ENCODE measurements around the gene ADAMTS20.

Gene ADAMTS20

DNA sequence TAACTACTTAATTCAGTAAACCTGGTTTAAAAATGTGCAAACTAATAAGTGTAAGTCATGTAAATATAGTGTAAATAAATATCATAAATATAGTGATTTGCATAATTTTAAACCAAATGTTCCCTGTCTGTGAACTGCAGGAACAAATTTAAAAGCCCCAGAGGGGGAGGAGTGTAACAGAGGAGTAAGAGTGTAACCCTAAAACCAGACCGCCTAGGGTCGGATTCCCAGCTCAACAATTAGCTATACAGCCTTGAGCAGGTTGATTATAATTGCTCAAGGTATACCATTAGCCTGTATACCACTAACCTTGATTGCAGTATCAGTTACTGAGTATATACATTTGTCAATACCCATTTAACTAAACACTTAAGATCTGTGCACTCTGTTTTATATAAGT is 218.4 kb downstream of the ADAMTS20 start:
- H3K4me1 ChIP-seq, result peaks cover 2% of the 10 kb centered on the region
- no peaks in the 10 kb centered on the region for H3K27me3 ChIP-seq (ENCODE audit: low read depth)
- in situ Hi-C loops (cut with MboI; ENCODE audit: low sequenced_read_pairs), result no loop called here
- no peak overlapping the region for H3K4me3 ChIP-seq
- no peaks in the 10 kb centered on the region for H3K36me3 ChIP-seq (replicated peaks)
- no peaks in the 10 kb centered on the region for H3K9me3 ChIP-seq
- no peak for DNase-seq (ENCODE audit: low spot score in 2 of 2)

DNA sequence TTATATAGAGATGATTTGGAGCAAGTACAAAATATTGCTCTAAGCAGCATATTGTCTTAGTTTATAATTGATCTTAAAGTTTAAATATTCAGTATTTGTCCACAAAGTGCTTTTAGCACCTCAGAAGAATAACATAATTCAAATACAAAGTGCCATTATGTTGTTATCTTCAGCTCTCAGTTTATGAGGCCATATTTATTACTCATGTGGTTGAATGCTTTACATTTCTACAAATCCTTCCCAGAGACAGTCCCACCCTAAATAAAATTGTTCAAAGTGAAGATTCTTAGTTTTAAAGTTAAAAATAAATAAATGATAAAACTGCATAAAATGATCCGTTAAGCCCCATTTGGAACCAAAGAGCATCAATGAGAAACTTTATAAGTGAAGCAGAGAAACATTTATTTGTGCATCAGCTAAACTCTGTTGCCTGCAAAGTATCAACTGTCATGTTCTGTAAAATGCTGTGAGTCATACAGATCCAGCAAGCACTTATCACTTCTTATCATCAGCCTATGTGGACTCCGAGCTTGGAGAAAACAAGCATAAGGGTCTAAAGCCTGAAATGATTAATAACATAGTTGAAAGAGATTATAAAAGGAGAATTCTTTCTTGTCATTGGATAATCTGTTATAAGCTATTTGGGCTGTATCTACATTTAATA is 218.9 kb downstream of the ADAMTS20 start:
- in situ Hi-C loops (cut with MboI; ENCODE audit: low sequenced_read_pairs), result no loop called here
- Histone ChIP-seq H3K27me3 (ENCODE audit: low read depth) (no peaks in the 10 kb centered on the region), H3K9me3 (no peaks in the 10 kb centered on the region), H3K36me3 (replicated peaks) (no peaks in the 10 kb centered on the region), H3K4me1 (no peaks in the 10 kb centered on the region), H3K4me3 (no peak overlapping the region)
- no peak for DNase-seq (ENCODE audit: low spot score in 2 of 2)

DNA sequence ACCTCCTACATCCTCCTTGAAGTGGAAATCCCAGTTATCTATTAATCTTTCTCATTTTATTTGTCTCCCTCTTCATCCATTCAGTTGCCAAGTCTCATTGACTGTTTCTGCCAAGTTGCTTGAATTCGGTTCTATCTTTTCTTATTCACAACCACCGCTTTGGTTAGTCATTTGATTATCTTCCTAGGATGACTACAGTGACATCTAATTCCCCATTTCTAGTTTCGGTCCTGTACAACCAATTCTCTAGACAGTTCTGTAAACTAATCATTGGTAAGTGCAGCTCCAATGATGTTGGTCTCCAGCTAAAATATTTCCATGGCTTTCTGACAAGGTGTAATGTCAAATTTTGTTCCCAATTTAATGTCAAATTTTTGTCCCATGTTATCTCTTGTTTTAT is 220.1 kb downstream of the ADAMTS20 start:
- no peak for DNase-seq (ENCODE audit: low spot score in 2 of 2)
- in situ Hi-C loops (cut with MboI; ENCODE audit: low sequenced_read_pairs), result no loop called here
- no peaks in the 10 kb centered on the region for H3K27me3 ChIP-seq (ENCODE audit: low read depth)
- no peaks in the 10 kb centered on the region for H3K9me3 ChIP-seq
- no peak overlapping the region for H3K4me3 ChIP-seq
- H3K4me1 ChIP-seq, result no peaks in the 10 kb centered on the region
- no peaks in the 10 kb centered on the region for H3K36me3 ChIP-seq (replicated peaks)

DNA sequence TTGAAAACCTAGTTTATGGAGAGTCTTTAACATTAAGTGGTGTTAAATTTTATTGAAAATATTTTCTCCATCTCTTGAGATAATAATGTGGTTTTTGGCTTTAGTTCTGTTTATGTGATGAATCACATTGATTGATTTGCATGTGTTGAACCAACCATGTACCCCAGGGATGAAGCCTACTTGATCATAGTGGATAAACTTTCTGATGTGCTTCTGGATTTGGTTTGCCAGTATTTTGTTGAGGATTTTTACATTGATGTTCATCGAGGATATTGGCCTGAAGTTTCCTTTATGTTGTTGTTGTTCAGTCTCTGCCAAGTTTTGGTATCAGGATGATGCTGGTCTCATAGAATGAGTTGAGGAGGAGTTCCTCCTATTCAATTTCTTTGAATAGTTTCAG is 222.6 kb downstream of the ADAMTS20 start:
- DNase-seq (ENCODE audit: low spot score in 2 of 2), result no peak
- H3K36me3 ChIP-seq (replicated peaks), result no peaks in the 10 kb centered on the region
- in situ Hi-C loops (cut with MboI; ENCODE audit: low sequenced_read_pairs), result no loop called here
- no peak overlapping the region for H3K4me3 ChIP-seq
- H3K4me1 ChIP-seq, result no peaks in the 10 kb centered on the region
- no peaks in the 10 kb centered on the region for H3K9me3 ChIP-seq
- H3K27me3 ChIP-seq (ENCODE audit: low read depth), result no peaks in the 10 kb centered on the region

DNA sequence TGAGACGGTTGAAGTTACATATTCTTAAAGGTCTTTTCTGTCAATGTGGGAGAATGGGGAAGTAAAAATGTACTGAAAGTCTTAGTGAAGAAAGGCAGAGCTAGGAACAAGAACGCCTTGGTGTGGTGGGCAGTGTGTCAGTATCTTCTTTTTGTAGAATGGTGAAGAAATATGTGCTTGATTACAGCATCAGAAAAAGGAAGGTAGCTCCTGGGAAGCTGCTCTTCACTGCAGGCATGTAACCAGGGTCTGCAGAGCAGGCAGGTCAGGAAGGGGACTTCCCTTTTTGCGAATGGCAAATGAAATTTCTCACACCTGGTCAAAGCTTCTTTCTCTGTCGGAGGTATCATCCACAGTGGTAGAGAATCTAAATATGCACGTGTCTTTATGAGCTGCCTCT is 226.2 kb downstream of the ADAMTS20 start:
- H3K27me3 ChIP-seq (ENCODE audit: low read depth), result no peaks in the 10 kb centered on the region
- no peaks in the 10 kb centered on the region for H3K4me1 ChIP-seq
- in situ Hi-C loops (cut with MboI; ENCODE audit: low sequenced_read_pairs), result no loop called here
- no peak for DNase-seq (ENCODE audit: low spot score in 2 of 2)
- no peaks in the 10 kb centered on the region; the same call in 1 of the 2 replicates for H3K9me3 ChIP-seq
- no peaks in the 10 kb centered on the region for H3K36me3 ChIP-seq (replicated peaks)
- H3K4me3 ChIP-seq, result no peak overlapping the region

DNA sequence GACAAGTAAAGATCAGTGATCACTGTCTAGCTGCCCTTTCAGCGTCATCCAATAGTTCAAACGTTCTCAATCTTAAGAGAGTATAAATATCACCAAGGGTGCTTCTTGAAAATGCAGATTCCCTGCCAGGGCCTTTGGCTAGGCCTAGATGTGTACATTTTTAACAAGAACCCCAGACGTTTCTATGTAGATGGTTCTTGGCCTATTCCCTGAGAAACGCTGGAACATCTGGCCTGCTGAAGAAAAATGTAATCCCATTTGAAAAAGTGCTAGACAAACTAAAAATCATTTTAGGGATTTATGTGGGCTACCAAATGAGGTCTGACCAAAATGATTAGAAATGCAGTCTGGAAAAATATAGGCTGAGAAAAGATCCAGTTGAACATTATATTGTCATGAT is 231.7 kb downstream of the ADAMTS20 start:
- peaks cover 8% of the 10 kb centered on the region; the same call in 1 of the 2 replicates for H3K4me1 ChIP-seq
- no peak overlapping the region for H3K4me3 ChIP-seq
- DNase-seq (ENCODE audit: low spot score in 2 of 2), result no peak
- no peaks in the 10 kb centered on the region; the same call in 1 of the 2 replicates for H3K9me3 ChIP-seq
- no peaks in the 10 kb centered on the region for H3K36me3 ChIP-seq (replicated peaks)
- H3K27me3 ChIP-seq (ENCODE audit: low read depth), result no peaks in the 10 kb centered on the region
- in situ Hi-C loops (cut with MboI; ENCODE audit: low sequenced_read_pairs), result no loop called here

DNA sequence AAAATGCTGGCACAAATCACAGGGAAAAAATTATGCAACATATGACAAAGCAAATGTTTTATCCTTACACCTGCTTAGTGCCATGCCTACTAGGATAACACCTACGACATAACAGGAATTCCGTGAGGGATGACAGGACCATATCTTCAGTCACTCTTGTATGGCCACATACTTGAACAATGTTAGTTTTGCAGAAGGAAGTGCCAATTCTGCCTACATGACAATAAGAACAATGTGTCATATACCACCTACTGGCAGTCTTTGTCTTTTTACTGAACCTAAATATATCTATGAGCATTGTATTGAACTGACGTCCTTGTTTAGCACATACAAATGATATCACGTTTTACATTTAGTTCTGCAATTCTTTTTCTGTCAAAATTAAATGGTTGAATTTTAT is 234.0 kb downstream of the ADAMTS20 start:
- in situ Hi-C loops (cut with MboI; ENCODE audit: low sequenced_read_pairs), result no loop called here

DNA sequence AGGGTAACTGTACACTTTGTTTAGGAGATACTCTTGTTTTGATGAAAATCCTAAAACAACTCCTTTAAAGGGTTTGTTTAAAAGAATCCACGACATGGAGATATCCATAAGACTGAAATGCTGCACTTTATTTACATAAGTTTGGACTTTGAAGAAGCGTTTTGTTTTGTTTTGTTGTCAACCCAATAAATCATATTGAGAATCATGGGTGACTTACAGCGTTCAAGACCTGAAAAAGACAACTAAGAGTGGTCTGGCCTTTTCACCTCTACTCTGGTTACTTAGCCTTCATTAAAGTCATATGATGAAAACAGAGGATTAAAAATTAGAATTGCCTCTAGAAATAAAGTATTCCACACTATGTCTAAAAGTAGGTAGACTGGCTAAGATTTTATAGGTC is 234.8 kb downstream of the ADAMTS20 start:
- Histone ChIP-seq H3K36me3 (replicated peaks) (no peaks in the 10 kb centered on the region), H3K27me3 (ENCODE audit: low read depth) (no peaks in the 10 kb centered on the region), H3K4me1 (peaks cover 8% of the 10 kb centered on the region; the same call in 1 of the 2 replicates), H3K4me3 (no peak overlapping the region), H3K9me3 (no peaks in the 10 kb centered on the region)
- in situ Hi-C loops (cut with MboI; ENCODE audit: low sequenced_read_pairs), result no loop called here
- no peak for DNase-seq (ENCODE audit: low spot score in 2 of 2)

More for the DNA sequence above, 234.0 kb downstream of the ADAMTS20 start:
- Histone ChIP-seq H3K27me3 (ENCODE audit: low read depth) (no peaks in the 10 kb centered on the region), H3K4me1 (peaks cover 8% of the 10 kb centered on the region; the same call in 1 of the 2 replicates), H3K4me3 (no peak overlapping the region), H3K9me3 (no peaks in the 10 kb centered on the region; the same call in 1 of the 2 replicates), H3K36me3 (replicated peaks) (no peaks in the 10 kb centered on the region)
- no peak for DNase-seq (ENCODE audit: low spot score in 2 of 2)

DNA sequence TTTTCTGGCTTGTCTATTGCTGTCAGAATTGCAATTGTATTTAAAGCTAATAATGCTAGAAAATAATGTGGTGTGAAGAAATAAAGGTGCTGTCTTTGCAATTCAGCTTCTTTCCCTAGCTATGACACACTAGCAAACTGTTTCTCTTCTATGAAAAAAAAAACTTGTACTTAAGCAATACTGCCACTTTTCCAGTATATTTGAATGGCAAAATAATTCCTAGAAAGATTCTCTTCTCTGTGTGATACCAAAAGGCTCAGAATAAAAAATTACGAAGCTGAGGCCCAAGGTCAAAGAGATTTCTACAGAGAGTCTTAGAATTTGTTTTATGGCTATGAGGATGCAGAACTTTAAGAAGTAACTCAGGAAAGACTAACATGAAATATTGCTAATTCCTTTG is 235.5 kb downstream of the ADAMTS20 start:
- in situ Hi-C loops (cut with MboI; ENCODE audit: low sequenced_read_pairs), result no loop called here
- Histone ChIP-seq H3K27me3 (ENCODE audit: low read depth) (no peaks in the 10 kb centered on the region), H3K9me3 (no peaks in the 10 kb centered on the region), H3K4me1 (peaks cover 8% of the 10 kb centered on the region; the same call in 1 of the 2 replicates), H3K4me3 (no peak overlapping the region), H3K36me3 (replicated peaks) (no peaks in the 10 kb centered on the region)
- DNase-seq (ENCODE audit: low spot score in 2 of 2), result no peak

DNA sequence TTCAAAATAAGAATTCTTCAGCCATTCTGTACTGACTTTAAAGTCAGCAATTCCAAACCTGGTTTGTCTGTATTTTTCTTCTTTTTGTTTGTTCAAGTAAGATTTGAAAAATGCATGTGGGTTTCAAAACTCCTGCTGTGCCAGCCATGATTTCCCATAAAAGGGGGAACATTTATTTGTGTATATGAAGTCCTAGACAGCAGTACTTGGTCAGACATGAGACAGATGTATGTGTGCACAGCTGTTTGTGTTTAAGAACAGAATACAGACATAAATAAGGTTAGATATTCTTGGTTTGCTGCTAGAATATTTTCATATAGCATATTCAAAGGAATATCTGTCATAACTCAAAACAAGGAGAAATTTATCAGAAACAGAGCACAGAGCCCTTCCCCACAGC is 236.0 kb downstream of the ADAMTS20 start:
- no peaks in the 10 kb centered on the region for H3K36me3 ChIP-seq (replicated peaks)
- H3K27me3 ChIP-seq (ENCODE audit: low read depth), result no peaks in the 10 kb centered on the region
- in situ Hi-C loops (cut with MboI; ENCODE audit: low sequenced_read_pairs), result no loop called here
- H3K9me3 ChIP-seq, result no peaks in the 10 kb centered on the region
- peaks cover 8% of the 10 kb centered on the region; the same call in 1 of the 2 replicates for H3K4me1 ChIP-seq
- H3K4me3 ChIP-seq, result no peak overlapping the region
- no peak for DNase-seq (ENCODE audit: low spot score in 2 of 2)

DNA sequence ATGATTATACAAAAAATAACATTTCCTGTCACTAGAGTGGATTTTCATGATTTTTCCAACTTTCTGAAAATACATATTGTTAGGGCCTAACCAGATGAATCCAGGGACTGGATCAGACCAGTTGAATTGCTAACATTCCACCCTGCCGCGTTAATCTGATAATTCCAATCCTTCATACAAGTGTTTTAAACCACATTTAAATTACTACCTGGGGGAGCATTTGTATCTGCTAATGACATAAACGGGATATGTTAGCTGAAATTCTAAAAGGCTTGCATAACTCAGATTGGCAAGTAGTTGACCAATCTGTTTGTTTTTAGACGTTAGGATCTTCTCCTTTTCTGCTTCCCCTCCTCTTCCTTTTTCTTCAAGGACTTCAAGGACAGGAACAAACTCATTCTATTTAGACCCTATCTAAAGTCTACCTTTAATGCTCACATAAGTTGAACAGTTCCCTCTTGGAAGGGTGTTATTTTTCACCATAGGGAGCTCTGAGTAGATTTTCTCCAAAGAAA is 239.0 kb downstream of the ADAMTS20 start:
- Histone ChIP-seq H3K4me3 (no peak overlapping the region), H3K27me3 (ENCODE audit: low read depth) (no peaks in the 10 kb centered on the region), H3K4me1 (peaks cover 10% of the 10 kb centered on the region), H3K36me3 (replicated peaks) (no peaks in the 10 kb centered on the region), H3K9me3 (no peaks in the 10 kb centered on the region)
- in situ Hi-C loops (cut with MboI; ENCODE audit: low sequenced_read_pairs), result no loop called here
- no peak for DNase-seq (ENCODE audit: low spot score in 2 of 2)

DNA sequence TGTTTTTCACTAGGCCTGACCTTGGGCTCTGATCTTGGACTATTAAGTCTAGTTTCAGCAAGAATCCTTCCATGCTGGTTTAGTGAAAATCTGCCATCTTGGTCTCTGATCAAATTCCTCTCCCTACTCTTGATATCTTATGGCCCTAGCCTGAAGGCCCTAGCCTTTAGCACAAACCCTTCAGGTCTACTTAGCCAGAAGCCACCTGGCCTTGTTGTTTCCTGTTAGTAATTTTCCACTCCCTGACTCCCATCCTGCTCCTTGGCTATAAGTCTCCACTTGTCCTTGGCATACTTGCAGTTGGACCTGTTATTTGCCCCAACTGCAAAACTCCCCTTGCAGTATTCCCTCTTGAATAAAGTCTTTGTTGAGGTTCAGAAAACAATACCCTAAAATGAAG is 241.4 kb downstream of the ADAMTS20 start:
- Histone ChIP-seq H3K36me3 (replicated peaks) (no peaks in the 10 kb centered on the region), H3K9me3 (no peaks in the 10 kb centered on the region), H3K27me3 (ENCODE audit: low read depth) (no peaks in the 10 kb centered on the region), H3K4me1 (peaks cover 2% of the 10 kb centered on the region; the same call in 1 of the 2 replicates), H3K4me3 (no peak overlapping the region)
- in situ Hi-C loops (cut with MboI; ENCODE audit: low sequenced_read_pairs), result no loop called here
- no peak for DNase-seq (ENCODE audit: low spot score in 2 of 2)

DNA sequence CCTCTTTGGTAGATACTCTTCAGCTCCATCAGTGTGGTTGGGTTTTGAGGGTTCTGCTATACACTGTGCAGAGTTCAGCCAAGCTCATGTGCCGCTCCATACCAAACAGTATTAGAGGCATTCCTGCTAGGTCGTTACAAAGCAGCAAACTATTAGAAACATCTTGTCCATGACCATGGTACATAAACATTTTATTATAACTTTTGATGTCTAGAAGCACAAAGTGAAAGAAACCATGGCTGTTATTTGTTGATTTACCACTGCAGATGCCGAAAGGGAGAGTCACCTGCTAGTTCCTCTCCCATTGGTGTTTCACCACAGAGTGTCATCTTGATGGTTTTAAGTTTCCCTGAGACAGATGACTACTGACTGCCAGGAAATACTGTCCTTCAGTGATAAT is 242.0 kb downstream of the ADAMTS20 start:
- H3K27me3 ChIP-seq (ENCODE audit: low read depth), result no peaks in the 10 kb centered on the region
- in situ Hi-C loops (cut with MboI; ENCODE audit: low sequenced_read_pairs), result no loop called here
- no peaks in the 10 kb centered on the region for H3K9me3 ChIP-seq
- H3K36me3 ChIP-seq (replicated peaks), result no peaks in the 10 kb centered on the region
- H3K4me3 ChIP-seq, result no peak overlapping the region
- peaks cover 2% of the 10 kb centered on the region; the same call in 1 of the 2 replicates for H3K4me1 ChIP-seq
- DNase-seq (ENCODE audit: low spot score in 2 of 2), result no peak

DNA sequence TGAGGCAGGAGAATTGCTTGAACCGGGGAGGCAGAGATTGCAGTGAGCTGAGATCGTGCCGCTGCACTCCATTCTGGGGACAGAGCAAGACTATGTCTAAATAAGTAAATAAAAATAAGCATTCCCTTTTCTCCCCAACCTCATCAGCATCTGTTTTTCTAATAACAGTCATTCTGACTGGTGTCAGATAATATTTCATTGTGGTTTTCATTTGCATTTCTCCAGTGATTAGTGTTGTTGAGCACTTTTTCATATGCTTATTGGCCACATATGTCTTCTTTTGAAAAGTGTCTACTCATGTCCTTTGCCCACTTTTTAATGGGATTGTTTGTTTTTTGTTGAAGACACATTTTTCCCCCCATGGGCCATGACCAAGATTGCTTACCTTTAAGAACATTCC is 243.2 kb downstream of the ADAMTS20 start:
- Histone ChIP-seq H3K4me1 (peaks cover 2% of the 10 kb centered on the region; the same call in 1 of the 2 replicates), H3K27me3 (ENCODE audit: low read depth) (no peaks in the 10 kb centered on the region), H3K36me3 (replicated peaks) (no peaks in the 10 kb centered on the region), H3K9me3 (no peaks in the 10 kb centered on the region), H3K4me3 (no peak overlapping the region)
- in situ Hi-C loops (cut with MboI; ENCODE audit: low sequenced_read_pairs), result no loop called here
- no peak for DNase-seq (ENCODE audit: low spot score in 2 of 2)

All from HAP-1 (cell line).